ENCODE results near the gene PAQR8.
"Not testable (repeated sequence)": the region's sequence is repeated elsewhere in the genome, so short reads cannot be mapped to it uniquely, and the experiment has no call there.

The PAQR8 gene

GRCh38 chr6:52415917-52416628, 54.1 kb downstream of the PAQR8 start:
- no peak for DNase-seq

- DNase-seq: peak in 1 of 2 donors; percentile 42
Measured at GRCh38 chr6:52416629-52417151, 54.7 kb downstream of the PAQR8 start.

- no peak for DNase-seq
Measured at GRCh38 chr6:52417675-52418111, 55.7 kb downstream of the PAQR8 start.

GRCh38 chr6:52418606-52419005, 56.7 kb downstream of the PAQR8 start:
- DNase-seq: no peak

GRCh38 chr6:52419809-52420667, 58.1 kb downstream of the PAQR8 start, which contains the start of gene EFHC1:
Gene EFHC1, plus strand, starts transcription at chr6:52420342. Its CDS starts 69 bp downstream, at chr6:52420411.
- peak; percentile 99 for DNase-seq

- DNase-seq: no peak
Measured at GRCh38 chr6:52420668-52421358, 58.9 kb downstream of the PAQR8 start.

- no peak for DNase-seq
Measured at GRCh38 chr6:52422156-52422555, 60.2 kb downstream of the PAQR8 start.

- no peak for DNase-seq
Measured at GRCh38 chr6:52423448-52423847, 61.5 kb downstream of the PAQR8 start.

GRCh38 chr6:52423971-52424381, 62.0 kb downstream of the PAQR8 start:
- DNase-seq: no peak

- no peak for DNase-seq
Measured at GRCh38 chr6:52424513-52424912, 62.6 kb downstream of the PAQR8 start.

GRCh38 chr6:52426667-52427066, 64.7 kb downstream of the PAQR8 start:
- DNase-seq: no peak

- DNase-seq: not testable (repeated sequence)
Measured at GRCh38 chr6:52433294-52433693, 71.3 kb downstream of the PAQR8 start.

- no peak for DNase-seq
Measured at GRCh38 chr6:52435345-52435744, 73.4 kb downstream of the PAQR8 start.

- DNase-seq: no peak
Measured at GRCh38 chr6:52438926-52439325, 77.0 kb downstream of the PAQR8 start.

- no peak for DNase-seq
Measured at GRCh38 chr6:52454556-52454955, 92.6 kb downstream of the PAQR8 start.

- DNase-seq: no peak
Measured at GRCh38 chr6:52457096-52457495, 95.1 kb downstream of the PAQR8 start.
